HCT116 (cell line): ENCODE data around the gene ZNF319.

Experiments
- CTCF ChIP-seq, 3 experiments: fragments of 200-600 bp in 1 of 3; sonication (generic) in 1 of 3; IDR thresholded peaks in 2 of 3; conservative IDR thresholded peaks in 1 of 3; 2 replicates each; pipeline ENCODE4 v1.5.1; 2012 to 2017; ENCODE audit warnings: low read depth in 2 of 3, low read length in 2 of 3, antibody characterized with exemption in 1 of 3, borderline replicate concordance in 1 of 3, control low read depth in 1 of 3, mild to moderate bottlenecking in 1 of 3, mixed read lengths in 1 of 3, mixed run types in 1 of 3, moderate library complexity in 1 of 3; ENCODE audit not compliant: insufficient read depth in 1 of 3
- EGR1 ChIP-seq: IDR thresholded peaks from 2 replicates; pipeline ENCODE4 v1.6.1; 2012; ENCODE audit warnings: low read depth
- EZH2 ChIP-seq: fragments of 200-600 bp; sonication (generic); IDR thresholded peaks from 2 replicates; pipeline ENCODE4 v1.6.1; 2017; ENCODE audit warnings: antibody characterized with exemption, mixed run types
- POLR2A ChIP-seq: IDR thresholded peaks from 2 replicates; pipeline ENCODE4 v1.7.0; 2011; ENCODE audit warnings: borderline replicate concordance; ENCODE audit not compliant: insufficient read depth, insufficient read length; ENCODE audit errors: extremely low read depth
- REST ChIP-seq: IDR thresholded peaks from 2 replicates; pipeline ENCODE4 v1.6.1; 2012; ENCODE audit warnings: low read depth
- YY1 ChIP-seq: IDR thresholded peaks from 2 replicates; pipeline ENCODE4 v1.6.1; 2011; ENCODE audit warnings: low read length, low read depth, moderate library complexity, mild to moderate bottlenecking; ENCODE audit not compliant: insufficient replicate concordance; ENCODE audit errors: extremely low read depth

GRCh38 chr16:58028541-58029070, 28.1 kb upstream of the ZNF319 start:
- TF ChIP-seq EZH2 (no peak), CTCF (IDR thresholded peaks at IDR 0.05 in 2 of 3, conservative IDR thresholded peaks at IDR 0.05 in 1 of 3; ENCODE audit: borderline replicate concordance in 1 of 3, insufficient read depth in 1 of 3, low read depth in 2 of 3, low read length in 2 of 3) (no peak), REST (no peak), YY1 (no peak), EGR1 (no peak), POLR2A (no peak)
